Keratinocyte (primary cell): ENCODE data around the gene PKHD1. TPM values are rescaled to one million over a fixed set of nuclear protein-coding genes. Genes with fewer than 3 reads are reported as not detected.

ENCODE experiments used
- DNase-seq: peaks from one replicate; pipeline ENCODE4 v3.0.0-alpha.2; 2011; ENCODE audit warnings: low read depth, missing footprints, low spot score
- FAIRE-seq: peaks from 2 replicates; lab custom pipeline; 2011; peaks lifted over from hg19 to GRCh38; lab: Jason Lieb, UNC
- H2AFZ ChIP-seq: 2 replicates; pipeline ENCODE4 v1.6.0; 2012; ENCODE audit warnings: low read length, control low read depth, inconsistent platforms; ENCODE audit not compliant: control insufficient read depth
- H3K27ac ChIP-seq: 2 replicates; pipeline ENCODE4 v1.5.1; 2011; ENCODE audit warnings: low read length; ENCODE audit not compliant: control insufficient read depth, insufficient read depth
- H3K27me3 ChIP-seq: 3 replicates; pipeline ENCODE4 v1.6.0; 2011; ENCODE audit warnings: low read length; ENCODE audit not compliant: control insufficient read depth, insufficient read depth; ENCODE audit errors: extremely low read depth
- H3K36me3 ChIP-seq, 2 experiments: 2 replicates in 1 of 2; 3 replicates in 1 of 2; pipeline ENCODE4 v1.5.1; 2011; ENCODE audit warnings: low read length in 2 of 2, mild to moderate bottlenecking in 1 of 2; ENCODE audit not compliant: control insufficient read depth in 2 of 2, insufficient read depth in 2 of 2; ENCODE audit errors: extremely low read depth in 1 of 2
- H3K4me1 ChIP-seq: 3 replicates; pipeline ENCODE4 v1.5.1; 2011; ENCODE audit warnings: low read length; ENCODE audit not compliant: control insufficient read depth, insufficient read depth; ENCODE audit errors: extremely low read depth
- H3K4me2 ChIP-seq: 3 replicates; pipeline ENCODE4 v1.6.0; 2011; ENCODE audit warnings: low read depth, low read length; ENCODE audit not compliant: control insufficient read depth, insufficient read depth; ENCODE audit errors: extremely low read depth
- H3K4me3 ChIP-seq, 3 experiments: fragments of 200-600 bp in 1 of 3; sonication (generic) in 1 of 3; 2 replicates in 2 of 3; 3 replicates in 1 of 3; pipeline ENCODE4 v1.5.1; 2011 to 2016; ENCODE audit warnings: low read length in 3 of 3, mild to moderate bottlenecking in 3 of 3, control low read depth in 2 of 3, inconsistent platforms in 1 of 3, low read depth in 1 of 3, mixed read lengths in 1 of 3, mixed run types in 1 of 3, moderate library complexity in 1 of 3; ENCODE audit not compliant: control insufficient read depth in 2 of 3, insufficient read depth in 2 of 3; ENCODE audit errors: extremely low read depth in 1 of 3
- H3K79me2 ChIP-seq: 2 replicates; pipeline ENCODE4 v1.6.0; 2012; ENCODE audit warnings: low read length; ENCODE audit not compliant: control insufficient read depth, insufficient read depth
- H3K9ac ChIP-seq: 3 replicates; pipeline ENCODE4 v1.6.0; 2011; ENCODE audit warnings: low read length; ENCODE audit not compliant: control insufficient read depth, insufficient read depth; ENCODE audit errors: extremely low read depth
- H3K9me1 ChIP-seq: 3 replicates; pipeline ENCODE4 v1.6.0; 2011; ENCODE audit warnings: low read length; ENCODE audit not compliant: control insufficient read depth, insufficient read depth; ENCODE audit errors: extremely low read depth
- H3K9me3 ChIP-seq: 2 replicates; pipeline ENCODE4 v1.5.1; 2012; ENCODE audit warnings: low read depth, low read length; ENCODE audit not compliant: control insufficient read depth
- H4K20me1 ChIP-seq: 3 replicates; pipeline ENCODE4 v1.6.0; 2011; ENCODE audit warnings: low read length; ENCODE audit not compliant: control insufficient read depth, insufficient read depth; ENCODE audit errors: extremely low read depth
- EZH2 ChIP-seq: IDR thresholded peaks from one replicate; pipeline ENCODE4 v1.6.1; 2012; ENCODE audit warnings: inconsistent platforms, mild to moderate bottlenecking, low read length, moderate library complexity
- dilution Hi-C: fragments of 300-500 bp; cut with MboI; formaldehyde crosslinking; loops from one replicate; pipeline ENCODE4 v1.7.0; 2020; ENCODE audit warnings: low sequenced_read_pairs; ENCODE audit not compliant: extremely low pct_ligation_motif_present
- polyA plus RNA-seq, 5 experiments: library from polyadenylated mRNA; depleted of rRNA in 3 of 5; stranded (reverse) in 3 of 5; stranded (forward) in 1 of 5; unstranded in 1 of 5; fragments of >200 nt; gene quantifications; 1 replicate in 1 of 5; 2 replicates in 3 of 5; 3 replicates in 1 of 5; pipeline versions ENCODE4 v1.2.1 to v1.2.3, GENCODE V29; 2011 to 2012; ENCODE audit warnings: missing spikeins in 2 of 5, low read depth in 1 of 5, low replicate concordance in 1 of 5
- TF ChIP-seq, protein P1 (sequence below), 3 experiments: IDR thresholded peaks in 1 of 3; conservative IDR thresholded peaks in 1 of 3; optimal IDR thresholded peaks in 1 of 3; 2 replicates in 2 of 3; 3 replicates in 1 of 3; pipeline versions ENCODE3 to v1.5.1; 2011; ENCODE audit warnings: low read length in 3 of 3, mild to moderate bottlenecking in 3 of 3, moderate library complexity in 2 of 3, control low read depth in 1 of 3, inconsistent platforms in 1 of 3; ENCODE audit not compliant: insufficient read depth in 2 of 3; ENCODE audit errors: extremely low read depth in 1 of 3

PKHD1 gene
- polyA plus RNA-seq, 1 donor (not counting 4 experiments of a cell fraction or from before 2014, with no cell fraction given): under 0.01 TPM

DNA sequence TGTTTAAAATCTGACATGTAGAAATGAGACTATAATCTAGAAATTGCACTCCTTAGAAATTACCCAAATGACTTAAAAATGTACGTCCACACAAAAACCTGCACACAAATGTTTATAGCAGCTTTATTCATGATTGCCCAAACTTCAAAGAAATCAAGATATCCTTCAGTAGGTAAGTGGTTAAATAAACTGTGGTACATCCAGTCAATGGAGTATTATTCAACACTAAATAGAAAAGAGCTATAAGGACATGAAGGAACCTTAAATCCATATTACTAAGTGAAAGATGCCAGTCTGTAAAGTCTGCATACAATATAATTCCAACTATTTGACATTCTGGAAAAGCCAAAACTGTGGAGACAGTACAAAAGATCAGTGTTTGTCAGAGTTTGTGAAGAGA is 513.4 kb downstream of the PKHD1 start:
- dilution Hi-C loops: no loop called here

DNA sequence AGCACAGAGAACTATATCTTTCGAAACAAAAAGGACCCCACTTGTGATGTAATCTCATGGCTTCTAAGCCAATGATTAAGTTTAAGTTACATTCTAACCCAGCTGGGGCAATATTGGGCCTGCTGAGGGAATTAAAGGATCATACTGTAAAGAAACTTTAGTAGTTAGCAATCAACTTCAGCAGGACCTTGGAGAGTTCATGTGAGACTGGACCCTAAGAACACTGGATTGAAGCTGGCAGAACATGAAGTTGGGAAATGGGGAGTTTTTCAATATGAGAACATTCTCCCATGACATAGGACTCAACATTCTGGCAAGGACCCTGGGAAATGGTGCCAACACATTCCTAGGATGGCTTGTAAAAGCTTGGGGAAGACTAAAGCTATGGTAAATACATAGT is 516.2 kb downstream of the PKHD1 start:
- DNase-seq (no peak), FAIRE-seq (no peak)
- H3K9me1 ChIP-seq: no peaks in the 10 kb centered on the region
- no peak overlapping the region for H3K27ac ChIP-seq
- no peaks in the 10 kb centered on the region for H3K9me3 ChIP-seq
- H3K79me2 ChIP-seq: no peaks in the 10 kb centered on the region
- dilution Hi-C loops: no loop called here
- H3K4me3 ChIP-seq: no peak overlapping the region
- no peaks in the 10 kb centered on the region for H3K4me1 ChIP-seq
- no peak for TF ChIP-seq EZH2
- TF ChIP-seq, protein P1, sequence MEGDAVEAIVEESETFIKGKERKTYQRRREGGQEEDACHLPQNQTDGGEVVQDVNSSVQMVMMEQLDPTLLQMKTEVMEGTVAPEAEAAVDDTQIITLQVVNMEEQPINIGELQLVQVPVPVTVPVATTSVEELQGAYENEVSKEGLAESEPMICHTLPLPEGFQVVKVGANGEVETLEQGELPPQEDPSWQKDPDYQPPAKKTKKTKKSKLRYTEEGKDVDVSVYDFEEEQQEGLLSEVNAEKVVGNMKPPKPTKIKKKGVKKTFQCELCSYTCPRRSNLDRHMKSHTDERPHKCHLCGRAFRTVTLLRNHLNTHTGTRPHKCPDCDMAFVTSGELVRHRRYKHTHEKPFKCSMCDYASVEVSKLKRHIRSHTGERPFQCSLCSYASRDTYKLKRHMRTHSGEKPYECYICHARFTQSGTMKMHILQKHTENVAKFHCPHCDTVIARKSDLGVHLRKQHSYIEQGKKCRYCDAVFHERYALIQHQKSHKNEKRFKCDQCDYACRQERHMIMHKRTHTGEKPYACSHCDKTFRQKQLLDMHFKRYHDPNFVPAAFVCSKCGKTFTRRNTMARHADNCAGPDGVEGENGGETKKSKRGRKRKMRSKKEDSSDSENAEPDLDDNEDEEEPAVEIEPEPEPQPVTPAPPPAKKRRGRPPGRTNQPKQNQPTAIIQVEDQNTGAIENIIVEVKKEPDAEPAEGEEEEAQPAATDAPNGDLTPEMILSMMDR (optimal IDR thresholded peaks at IDR 0.05 in 1 of 3, IDR thresholded peaks at IDR 0.05 in 1 of 3, conservative IDR thresholded peaks at IDR 0.05 in 1 of 3; ENCODE audit: extremely low read depth in 1 of 3, insufficient read depth in 2 of 3, low read length in 3 of 3): no peak
- H2AFZ ChIP-seq: no peak overlapping the region
- no peaks in the 10 kb centered on the region for H4K20me1 ChIP-seq
- H3K4me2 ChIP-seq: no peak overlapping the region
- H3K36me3 ChIP-seq: no peaks in the 10 kb centered on the region
- H3K9ac ChIP-seq: no peak overlapping the region
- no peaks in the 10 kb centered on the region for H3K27me3 ChIP-seq

More for the DNA sequence above, 513.4 kb downstream of the PKHD1 start:
- H4K20me1 ChIP-seq: no peaks in the 10 kb centered on the region
- H3K36me3 ChIP-seq: no peaks in the 10 kb centered on the region
- H3K9me3 ChIP-seq: no peaks in the 10 kb centered on the region
- H3K4me2 ChIP-seq: no peak overlapping the region
- TF ChIP-seq, protein P1 (optimal IDR thresholded peaks at IDR 0.05 in 1 of 3, IDR thresholded peaks at IDR 0.05 in 1 of 3, conservative IDR thresholded peaks at IDR 0.05 in 1 of 3; ENCODE audit: extremely low read depth in 1 of 3, insufficient read depth in 2 of 3, low read length in 3 of 3): no peak
- no peaks in the 10 kb centered on the region for H3K9me1 ChIP-seq
- no peaks in the 10 kb centered on the region for H3K4me1 ChIP-seq
- no peaks in the 10 kb centered on the region for H3K27me3 ChIP-seq
- DNase-seq (no peak), FAIRE-seq (no peak)
- no peak overlapping the region for H3K9ac ChIP-seq
- no peak overlapping the region for H3K27ac ChIP-seq
- no peaks in the 10 kb centered on the region for H3K79me2 ChIP-seq
- no peak overlapping the region for H2AFZ ChIP-seq
- H3K4me3 ChIP-seq: no peak overlapping the region
